A549 (cell line): ENCODE measurements around the gene SRC. TPM values are rescaled to one million over a fixed set of nuclear protein-coding genes. Genes with fewer than 3 reads are reported as not detected.

Experiments
- ATAC-seq, 2 experiments: fragments of 200-7000 bp in 1 of 2; fragments of >200 bp in 1 of 2; cut with Nextera tagmentation in 1 of 2; cut with Tn5 transposase in 1 of 2; 3 replicates each; pipeline versions ENCODE4 v1.8.0 to v1.9.1; 2018 to 2020; ENCODE audit warnings: mild to moderate bottlenecking in 1 of 2, moderate library complexity in 1 of 2
- CTCF ChIA-PET: fragments of 300-600 bp; sonication (Branson Sonifier 250); formaldehyde crosslinking; extraction: SDS; loops from one replicate; lab custom pipeline; 2021; ENCODE audit warnings: antibody characterized with exemption, inconsistent platforms; lab: Yijun Ruan, JAX
- POLR2A ChIA-PET: fragments of 350-600 bp; formaldehyde crosslinking; extraction: SDS; loops from one replicate; lab custom pipeline; 2021; ENCODE audit warnings: antibody characterized with exemption, inconsistent platforms; lab: Yijun Ruan, JAX
- DNase-seq, 2 experiments: peaks; one replicate each; pipeline versions ENCODE4 v3.0.0 to v3.0.0-alpha.2; 2011 to 2016; ENCODE audit warnings: low read depth in 1 of 2, low spot score in 1 of 2
- FAIRE-seq: peaks from 2 replicates; lab custom pipeline; 2011; peaks lifted over from hg19 to GRCh38; lab: Jason Lieb, UNC
- H3K27ac ChIP-seq, 2 experiments: fragments of >200 bp; sonication (Bioruptor Twin); formaldehyde crosslinking; 3 replicates each; pipeline ENCODE4 v1.5.1; 2016 to 2017
- H3K4me1 ChIP-seq: fragments of >200 bp; sonication (Bioruptor Twin); formaldehyde crosslinking; 3 replicates; pipeline ENCODE4 v1.6.1; 2016
- H3K4me2 ChIP-seq: fragments of >200 bp; sonication (Bioruptor Twin); formaldehyde crosslinking; 3 replicates; pipeline ENCODE4 v1.6.1; 2016
- H3K4me3 ChIP-seq: fragments of >200 bp; sonication (Bioruptor Twin); formaldehyde crosslinking; 3 replicates; pipeline ENCODE4 v1.5.1; 2016
- H3K9me3 ChIP-seq: fragments of >200 bp; sonication (Bioruptor Twin); formaldehyde crosslinking; 3 replicates; pipeline ENCODE4 v1.6.1; 2016
- BCL3 ChIP-seq: fragments of >200 bp; sonication (Bioruptor Twin); formaldehyde crosslinking; IDR thresholded peaks from 3 replicates; pipeline ENCODE4 v1.6.1; 2016
- CBX8 ChIP-seq: fragments of 200-600 bp; sonication (generic); IDR thresholded peaks from 2 replicates; pipeline ENCODE4 v1.6.1; 2016
- ESRRA ChIP-seq: fragments of 150-350 bp; IDR thresholded peaks from 2 replicates; pipeline ENCODE4 v1.6.1; 2014; ENCODE audit warnings: mild to moderate bottlenecking, low read length, borderline replicate concordance
- FOSB ChIP-seq: fragments of 250-450 bp; sonication (Bioruptor Pico); IDR thresholded peaks from 2 replicates; pipeline ENCODE4 v1.5.0; 2020; ENCODE audit warnings: mild to moderate bottlenecking, moderate library complexity
- FOSL2 ChIP-seq, 2 experiments: fragments of 450-650 bp in 1 of 2; fragments of >200 bp in 1 of 2; sonication (Bioruptor Twin) in 1 of 2; formaldehyde crosslinking; IDR thresholded peaks; 2 replicates each; pipeline versions ENCODE4 v1.5.0 to v1.6.1; 2016 to 2020; ENCODE audit warnings: mild to moderate bottlenecking in 1 of 2, moderate library complexity in 1 of 2
- HMGXB4 ChIP-seq: fragments of 250-450 bp; sonication (Bioruptor Pico); IDR thresholded peaks from 2 replicates; pipeline ENCODE4 v1.5.0; 2021; ENCODE audit warnings: mild to moderate bottlenecking, moderate library complexity, borderline replicate concordance
- HOXA7 ChIP-seq: fragments of 250-450 bp; sonication (Bioruptor Pico); IDR thresholded peaks from 2 replicates; pipeline ENCODE4 v1.5.0; 2020; ENCODE audit warnings: mild to moderate bottlenecking, moderate library complexity
- KDM5A ChIP-seq: fragments of 200-600 bp; sonication (generic); IDR thresholded peaks from 2 replicates; pipeline ENCODE4 v1.6.1; 2016; ENCODE audit warnings: antibody characterized with exemption, mild to moderate bottlenecking
- PBX3 ChIP-seq: IDR thresholded peaks from 2 replicates; pipeline ENCODE4 v1.6.1; 2012
- RAD21 ChIP-seq, 2 experiments: fragments of >200 bp in 1 of 2; sonication (Bioruptor Twin) in 1 of 2; formaldehyde crosslinking in 1 of 2; IDR thresholded peaks in 1 of 2; conservative IDR thresholded peaks in 1 of 2; 2 replicates in 1 of 2; 3 replicates in 1 of 2; pipeline ENCODE4 v1.6.1; 2012 to 2018; ENCODE audit warnings: inconsistent platforms in 1 of 2
- SMC3 ChIP-seq: fragments of >200 bp; sonication (Bioruptor Twin); formaldehyde crosslinking; IDR thresholded peaks from 3 replicates; pipeline ENCODE4 v1.6.1; 2018; ENCODE audit warnings: inconsistent platforms
- ZFP36 ChIP-seq: fragments of 450-650 bp; IDR thresholded peaks from 2 replicates; pipeline ENCODE4 v1.6.1; 2014; ENCODE audit warnings: borderline replicate concordance; ENCODE audit not compliant: partially characterized antibody
- WGBS: methylation state at CpG from one replicate; pipeline ENCODE4 v1.1.6; 2017; ENCODE audit errors: missing lambda C conversion rate; 5-methylcytosine and 5-hydroxymethylcytosine counted together
- polyA plus RNA-seq, 4 experiments: library from polyadenylated mRNA; depleted of rRNA in 3 of 4; stranded (reverse); fragments of >200 nt; fragmentation: RNase III in 1 of 4; extraction: RNeasy Plus Mini Kit Qiagen cat#74134 plus additional on column Dnase treatment in 1 of 4; gene quantifications; 2 replicates in 3 of 4; 3 replicates in 1 of 4; pipeline ENCODE4 v1.2.3, GENCODE V29; 2011 to 2017
- TF ChIP-seq, protein P1 (sequence below): IDR thresholded peaks from 2 replicates; pipeline ENCODE4 v1.6.1; 2012
- TF ChIP-seq, protein P2 (sequence below): fragments of >200 bp; sonication (Bioruptor Twin); formaldehyde crosslinking; IDR thresholded peaks from 2 replicates; pipeline ENCODE4 v1.6.1; 2016

The SRC gene
- polyA plus RNA-seq, 2 of the 4 experiments (the other 2 are of a cell fraction), result 139 to 154 TPM

- no peak overlapping the region for H3K27ac ChIP-seq
- no peak overlapping the region for H3K4me3 ChIP-seq
- WGBS, result 93% methylated on average over 9 of the region's 9 CpGs
- H3K4me2 ChIP-seq, result no peak overlapping the region
- DNase-seq (no peak), ATAC-seq (no peak), FAIRE-seq (no peak)
- POLR2A ChIA-PET, result no interaction called here
- CTCF ChIA-PET, result interaction anchor here (0.7 to 6.4 kb wide), 2 partner anchors 15 to 57 kb away, joined by 3 to 49 read pairs; no protein-coding TSS in a partner anchor
- peaks cover 27% of the 10 kb centered on the region for H3K4me1 ChIP-seq
- TF ChIP-seq ZFP36 (peak; percentile 67), BCL3 (no peak)
- TF ChIP-seq, all 56 proteins: peak for 1
- no peaks in the 10 kb centered on the region for H3K9me3 ChIP-seq
Measured at GRCh38 chr20:37401282-37401929, 55.5 kb downstream of the SRC start.

- TF ChIP-seq KDM5A, result no peak
- no peak for TF ChIP-seq HOXA7 (CRISPR knock-in tag)
- no peak for TF ChIP-seq SMC3
- TF ChIP-seq FOSB (CRISPR knock-in tag), result no peak
- TF ChIP-seq ZFP36, result no peak
- no peak for TF ChIP-seq HMGXB4 (CRISPR knock-in tag)
- TF ChIP-seq ESRRA, result no peak
- TF ChIP-seq, protein P1, sequence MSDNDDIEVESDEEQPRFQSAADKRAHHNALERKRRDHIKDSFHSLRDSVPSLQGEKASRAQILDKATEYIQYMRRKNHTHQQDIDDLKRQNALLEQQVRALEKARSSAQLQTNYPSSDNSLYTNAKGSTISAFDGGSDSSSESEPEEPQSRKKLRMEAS, result no peak
- TF ChIP-seq RAD21 (conservative IDR thresholded peaks at IDR 0.05 in 1 of 2, IDR thresholded peaks at IDR 0.05 in 1 of 2), result no peak
- TF ChIP-seq CBX8, result no peak
- no peak for TF ChIP-seq FOSL2 (IDR thresholded peaks at IDR 0.05)
- no peak for TF ChIP-seq FOSL2 (CRISPR knock-in tag; IDR thresholded peaks at IDR 0.05)
- TF ChIP-seq, protein P2, sequence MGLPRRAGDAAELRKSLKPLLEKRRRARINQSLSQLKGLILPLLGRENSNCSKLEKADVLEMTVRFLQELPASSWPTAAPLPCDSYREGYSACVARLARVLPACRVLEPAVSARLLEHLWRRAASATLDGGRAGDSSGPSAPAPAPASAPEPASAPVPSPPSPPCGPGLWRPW, result no peak
- TF ChIP-seq PBX3, result no peak
- H3K9me3 ChIP-seq, result no peaks in the 10 kb centered on the region
- ATAC-seq, result no peak
- 88% methylated on average over 30 of the region's 30 CpGs for WGBS
- H3K4me1 ChIP-seq, result peaks cover 25% of the 10 kb centered on the region
- ChIA-PET POLR2A (no interaction called here), CTCF (no interaction called here)
- no peak overlapping the region for H3K4me2 ChIP-seq
- DNase-seq, result no peak
- no peak overlapping the region for H3K27ac ChIP-seq
- no peak for FAIRE-seq
- H3K4me3 ChIP-seq, result no peak overlapping the region
Measured at GRCh38 chr20:37401930-37402675, 56.2 kb downstream of the SRC start.
